Activated T-helper 1 cell treated with anti-CD3 and anti-CD28 coated beads, Interleukin-2, amount 50 U/mL, for 16 hours (primary cell): ENCODE measurements around the gene SLC12A6.
"Not testable (repeated sequence)": the region's sequence is repeated elsewhere in the genome, so short reads cannot be mapped to it uniquely, and the experiment has no call there.

Experiments
- DNase-seq, 2 donors: peaks; one replicate each; pipeline ENCODE4 v3.0.0-alpha.2; 2020; ENCODE audit warnings: low read depth in 1 of 2, low spot score in 1 of 2

SLC12A6 gene

DNA sequence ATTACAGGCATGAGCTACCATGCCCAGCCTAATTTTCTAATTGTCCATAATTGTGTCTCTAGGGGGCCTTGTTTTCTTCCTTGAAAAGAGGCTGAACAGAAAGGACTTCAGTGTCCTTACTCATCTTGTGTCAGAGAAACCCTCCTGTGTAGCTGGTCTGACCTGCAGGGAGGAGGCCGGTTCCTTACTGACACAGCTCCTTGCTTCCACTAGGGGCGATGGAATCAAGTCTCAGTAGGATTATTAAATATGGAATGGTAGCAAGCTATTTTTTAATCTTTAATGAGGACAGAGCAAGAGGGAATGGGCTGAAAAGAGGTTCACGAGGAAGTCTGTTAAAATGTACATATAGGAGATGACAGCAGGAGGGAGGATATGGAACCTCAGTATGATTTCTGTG lies 20.8 kb upstream of the SLC12A6 start:
- no peak for DNase-seq

GRCh38 chr15:34357653-34358052 lies 20.1 kb upstream of the SLC12A6 start:
- no peak for DNase-seq

- no peak for DNase-seq
These were observed 17.7 kb upstream of the SLC12A6 start for GRCh38 chr15:34355241-34355640.

- no peak for DNase-seq
These were observed 16.7 kb upstream of the SLC12A6 start for GRCh38 chr15:34354286-34354685.

- DNase-seq: no peak
These were observed 16.0 kb upstream of the SLC12A6 start for GRCh38 chr15:34353627-34354026.

- not testable (repeated sequence) for DNase-seq
These were observed 15.4 kb upstream of the SLC12A6 start for GRCh38 chr15:34352996-34353395.

DNA sequence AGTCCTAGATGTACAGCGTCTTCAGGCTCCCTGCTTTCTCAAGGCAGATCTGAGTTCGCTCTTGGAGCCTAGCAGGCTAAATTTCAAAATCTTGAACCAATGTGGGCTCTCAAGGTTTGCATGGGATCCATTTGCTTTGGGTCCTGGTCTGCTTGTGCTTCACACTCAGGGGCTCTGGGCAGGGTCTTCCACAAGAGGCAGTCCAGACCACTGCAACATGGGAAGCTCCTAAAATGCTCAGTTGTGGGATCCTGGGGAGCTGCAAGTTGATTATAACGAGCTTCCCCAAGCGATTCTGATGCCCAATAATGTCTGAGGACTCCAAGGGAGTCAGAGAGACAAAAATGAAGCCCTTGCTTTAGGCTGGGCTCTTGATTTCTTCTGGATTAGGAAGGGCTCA lies 12.2 kb upstream of the SLC12A6 start:
- DNase-seq: no peak

GRCh38 chr15:34348735-34349300 lies 11.2 kb upstream of the SLC12A6 start:
- DNase-seq: no peak

DNA sequence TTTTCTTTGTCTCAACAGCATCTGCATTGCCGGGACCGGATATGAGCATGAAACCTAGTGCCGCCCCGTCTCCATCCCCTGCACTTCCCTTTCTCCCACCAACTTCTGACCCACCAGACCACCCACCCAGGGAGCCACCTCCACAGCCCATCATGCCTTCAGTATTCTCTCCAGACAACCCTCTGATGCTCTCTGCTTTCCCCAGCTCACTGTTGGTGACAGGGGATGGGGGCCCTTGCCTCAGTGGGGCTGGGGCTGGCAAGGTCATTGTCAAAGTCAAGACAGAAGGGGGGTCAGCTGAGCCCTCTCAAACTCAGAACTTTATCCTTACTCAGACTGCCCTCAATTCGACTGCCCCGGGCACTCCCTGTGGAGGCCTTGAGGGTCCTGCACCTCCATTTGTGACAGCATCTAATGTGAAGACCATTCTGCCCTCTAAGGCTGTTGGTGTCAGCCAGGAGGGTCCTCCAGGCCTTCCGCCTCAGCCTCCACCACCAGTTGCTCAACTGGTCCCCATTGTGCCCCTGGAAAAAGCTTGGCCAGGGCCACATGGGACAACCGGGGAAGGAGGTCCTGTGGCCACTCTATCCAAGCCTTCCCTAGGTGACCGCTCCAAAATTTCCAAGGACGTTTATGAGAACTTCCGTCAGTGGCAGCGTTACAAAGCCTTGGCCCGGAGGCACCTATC lies 10.5 kb upstream of the SLC12A6 start:
- DNase-seq: no peak

DNA sequence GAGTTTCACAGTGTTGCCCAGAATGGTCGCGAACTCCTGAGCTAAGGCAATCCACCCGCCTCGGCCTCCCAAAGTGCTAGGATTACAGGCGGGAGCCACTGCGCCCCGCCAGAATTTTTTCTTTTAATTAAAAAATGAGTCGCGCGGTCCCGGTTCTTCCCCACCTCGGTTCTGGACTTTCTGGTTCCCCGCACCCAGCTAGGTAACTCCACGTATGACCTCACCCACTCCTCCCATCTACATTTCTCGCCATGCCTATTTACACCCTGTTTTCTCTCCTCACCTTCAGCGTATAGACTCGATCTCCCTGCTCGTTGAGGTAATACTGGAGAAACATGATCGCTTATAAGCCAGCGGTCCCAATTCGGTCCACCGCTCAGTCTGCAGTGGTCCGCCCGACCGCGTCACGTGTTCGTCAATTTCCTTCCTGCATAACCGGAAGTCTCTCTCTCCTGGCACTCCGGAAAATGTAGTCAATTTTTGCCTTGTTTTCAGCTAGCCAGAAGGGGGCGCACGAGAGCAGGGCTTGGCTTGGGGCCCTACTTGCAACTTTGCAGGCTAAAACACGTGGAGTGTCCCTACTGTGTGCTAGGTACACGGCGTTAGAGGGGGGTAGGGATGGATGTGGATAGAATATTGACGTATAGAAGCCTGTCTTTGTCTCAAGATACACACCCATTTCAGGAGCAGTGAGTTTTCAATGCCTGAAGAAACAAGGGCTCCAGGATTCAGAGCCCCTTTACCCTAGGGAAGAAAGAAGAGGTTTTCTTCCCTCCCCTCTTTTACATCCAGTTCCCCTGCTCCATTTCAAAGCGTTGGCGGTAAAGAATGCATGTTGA lies 5.4 kb upstream of the SLC12A6 start, which contains the start of the genes NOP10 and NUTM1:
NOP10 (minus strand) TSS at position 400 of the 839 bp plus-strand sequence; CDS start at position 337, 63 bp downstream.
NUTM1 (plus strand) TSS at position 579 of the 839 bp plus-strand sequence. CDS start 382 bp downstream, outside the sequence.
- peak; percentile 89 to 95 for DNase-seq

GRCh38 chr15:34342213-34342736 lies 4.7 kb upstream of the SLC12A6 start:
- not testable (repeated sequence) for DNase-seq

GRCh38 chr15:34341381-34342212 lies 4.0 kb upstream of the SLC12A6 start:
- DNase-seq: no peak

GRCh38 chr15:34339946-34340345 lies 2.4 kb upstream of the SLC12A6 start:
- no peak for DNase-seq

DNA sequence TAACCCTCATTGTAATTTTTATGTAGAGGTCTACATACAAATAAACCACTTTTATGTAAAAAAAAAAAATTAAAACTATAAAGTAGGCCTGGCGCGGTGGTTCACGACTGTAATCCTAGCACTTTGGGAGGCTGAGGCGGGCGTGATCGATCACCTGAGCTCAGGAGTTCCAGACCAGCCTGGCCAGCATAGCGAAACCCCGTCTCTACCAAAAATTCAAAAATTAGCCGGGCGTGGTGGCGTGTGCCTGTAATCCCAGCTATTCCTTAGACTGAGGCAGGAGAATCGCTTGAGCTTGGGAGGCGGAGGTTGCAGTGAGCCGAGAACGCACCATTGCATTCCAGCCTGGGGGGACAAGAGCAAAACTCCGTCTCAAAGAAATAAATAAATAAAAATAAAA lies 766 bp upstream of the SLC12A6 start:
- no peak for DNase-seq

DNA sequence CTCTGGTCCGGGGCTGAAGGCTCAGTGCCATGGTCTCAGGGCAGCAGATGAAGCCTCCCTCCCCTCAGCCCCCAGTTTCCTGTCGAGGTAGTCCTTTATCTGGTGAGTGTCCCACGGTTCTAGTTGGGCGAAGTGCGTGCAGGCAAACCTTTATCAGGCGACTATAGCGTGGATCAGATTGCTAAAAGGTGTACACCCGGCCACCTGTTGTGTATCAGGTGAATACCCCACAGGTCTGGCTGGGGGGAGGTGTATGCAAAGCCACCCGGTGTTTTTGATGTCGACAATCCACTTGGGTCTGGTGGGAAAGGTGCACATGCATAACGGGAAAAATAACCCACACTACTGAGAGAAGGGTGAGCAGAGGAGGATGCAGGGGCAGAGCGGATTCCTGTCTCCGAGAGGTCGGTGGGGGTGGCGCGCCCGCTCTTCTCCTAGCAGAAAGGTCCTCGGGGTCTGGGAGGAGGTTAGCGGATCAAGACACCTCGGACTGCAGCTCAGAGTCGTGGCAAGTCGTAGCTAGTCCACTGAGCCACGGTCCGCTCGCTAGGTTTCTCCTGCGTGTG lies 507 bp downstream of the SLC12A6 start:
- DNase-seq: peak in 1 of 2 donors; percentile 6

GRCh38 chr15:34336231-34336990 lies 1.2 kb downstream of the SLC12A6 start:
- no peak for DNase-seq

- DNase-seq: no peak
These were observed 2.2 kb downstream of the SLC12A6 start for GRCh38 chr15:34335176-34336032.

DNA sequence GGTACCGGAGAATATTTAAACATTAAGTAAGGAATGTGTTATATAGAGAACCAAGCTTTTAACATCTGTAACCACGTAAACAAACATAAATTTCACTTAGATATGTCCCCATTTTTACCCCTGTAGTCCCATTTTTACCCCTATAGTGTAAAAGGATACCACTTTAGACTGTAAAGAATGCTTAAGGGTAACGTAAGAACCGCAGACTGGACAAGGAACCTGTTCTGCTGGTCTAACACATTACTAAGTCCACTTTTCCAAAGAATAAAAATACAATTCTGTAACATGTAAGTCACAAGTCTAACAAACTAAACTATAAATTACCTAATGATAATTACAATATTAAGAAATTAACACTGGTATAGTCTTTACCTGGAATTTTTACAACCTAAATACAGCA lies 2.9 kb downstream of the SLC12A6 start:
- no peak for DNase-seq
